ENCODE measurements around the gene TNNC2. TPM values are rescaled to one million over a fixed set of nuclear protein-coding genes. Genes with fewer than 3 reads are reported as not detected.

TNNC2 gene
- polyA plus RNA-seq, 1 donor from 2014 or later: 3.8 TPM

- Histone ChIP-seq H2AFZ (ENCODE audit: low read depth, low read length) (no peak overlapping the region), H3K9ac (ENCODE audit: low read length) (no peak overlapping the region), H3K27me3 (ENCODE audit: insufficient read depth, low read depth, low read length) (no peaks in the 10 kb centered on the region), H3K4me3 (ENCODE audit: low read length) (no peak overlapping the region), H3K9me3 (ENCODE audit: low read length) (no peaks in the 10 kb centered on the region), H3K9me2 (ENCODE audit: insufficient read depth, low read length) (no peaks in the 10 kb centered on the region), H4K20me1 (ENCODE audit: insufficient read depth) (no peaks in the 10 kb centered on the region), H3K27ac (ENCODE audit: low read length) (no peak overlapping the region), H3F3A (ENCODE audit: insufficient read depth, low read length, poor library complexity, severe bottlenecking) (no peaks in the 10 kb centered on the region), H3K79me2 (replicated peaks; ENCODE audit: insufficient read depth, low read length) (peaks cover 13% of the 10 kb centered on the region), H3K4me2 (ENCODE audit: low read length) (no peak overlapping the region), H3K36me3 (ENCODE audit: insufficient read depth, low read length) (no peaks in the 10 kb centered on the region)
- TF ChIP-seq, protein P1, sequence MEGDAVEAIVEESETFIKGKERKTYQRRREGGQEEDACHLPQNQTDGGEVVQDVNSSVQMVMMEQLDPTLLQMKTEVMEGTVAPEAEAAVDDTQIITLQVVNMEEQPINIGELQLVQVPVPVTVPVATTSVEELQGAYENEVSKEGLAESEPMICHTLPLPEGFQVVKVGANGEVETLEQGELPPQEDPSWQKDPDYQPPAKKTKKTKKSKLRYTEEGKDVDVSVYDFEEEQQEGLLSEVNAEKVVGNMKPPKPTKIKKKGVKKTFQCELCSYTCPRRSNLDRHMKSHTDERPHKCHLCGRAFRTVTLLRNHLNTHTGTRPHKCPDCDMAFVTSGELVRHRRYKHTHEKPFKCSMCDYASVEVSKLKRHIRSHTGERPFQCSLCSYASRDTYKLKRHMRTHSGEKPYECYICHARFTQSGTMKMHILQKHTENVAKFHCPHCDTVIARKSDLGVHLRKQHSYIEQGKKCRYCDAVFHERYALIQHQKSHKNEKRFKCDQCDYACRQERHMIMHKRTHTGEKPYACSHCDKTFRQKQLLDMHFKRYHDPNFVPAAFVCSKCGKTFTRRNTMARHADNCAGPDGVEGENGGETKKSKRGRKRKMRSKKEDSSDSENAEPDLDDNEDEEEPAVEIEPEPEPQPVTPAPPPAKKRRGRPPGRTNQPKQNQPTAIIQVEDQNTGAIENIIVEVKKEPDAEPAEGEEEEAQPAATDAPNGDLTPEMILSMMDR (IDR thresholded peaks at IDR 0.05; ENCODE audit: poor library complexity, severe bottlenecking): no peak
- TF ChIP-seq TAF1 (IDR thresholded peaks at IDR 0.05; ENCODE audit: low read depth) (no peak), EP300 (conservative IDR thresholded peaks at IDR 0.05; ENCODE audit: poor library complexity, severe bottlenecking) (no peak), MXI1 (conservative IDR thresholded peaks at IDR 0.05; ENCODE audit: poor library complexity, severe bottlenecking) (no peak), RAD21 (conservative IDR thresholded peaks at IDR 0.05) (no peak), EZH2 (IDR thresholded peaks at IDR 0.05; ENCODE audit: borderline replicate concordance, insufficient read depth, low read length, poor library complexity, severe bottlenecking) (no peak), SMC3 (conservative IDR thresholded peaks at IDR 0.05; ENCODE audit: poor library complexity) (no peak), POLR2AphosphoS5 (IDR thresholded peaks at IDR 0.05) (no peak)
- TF ChIP-seq, protein P2, sequence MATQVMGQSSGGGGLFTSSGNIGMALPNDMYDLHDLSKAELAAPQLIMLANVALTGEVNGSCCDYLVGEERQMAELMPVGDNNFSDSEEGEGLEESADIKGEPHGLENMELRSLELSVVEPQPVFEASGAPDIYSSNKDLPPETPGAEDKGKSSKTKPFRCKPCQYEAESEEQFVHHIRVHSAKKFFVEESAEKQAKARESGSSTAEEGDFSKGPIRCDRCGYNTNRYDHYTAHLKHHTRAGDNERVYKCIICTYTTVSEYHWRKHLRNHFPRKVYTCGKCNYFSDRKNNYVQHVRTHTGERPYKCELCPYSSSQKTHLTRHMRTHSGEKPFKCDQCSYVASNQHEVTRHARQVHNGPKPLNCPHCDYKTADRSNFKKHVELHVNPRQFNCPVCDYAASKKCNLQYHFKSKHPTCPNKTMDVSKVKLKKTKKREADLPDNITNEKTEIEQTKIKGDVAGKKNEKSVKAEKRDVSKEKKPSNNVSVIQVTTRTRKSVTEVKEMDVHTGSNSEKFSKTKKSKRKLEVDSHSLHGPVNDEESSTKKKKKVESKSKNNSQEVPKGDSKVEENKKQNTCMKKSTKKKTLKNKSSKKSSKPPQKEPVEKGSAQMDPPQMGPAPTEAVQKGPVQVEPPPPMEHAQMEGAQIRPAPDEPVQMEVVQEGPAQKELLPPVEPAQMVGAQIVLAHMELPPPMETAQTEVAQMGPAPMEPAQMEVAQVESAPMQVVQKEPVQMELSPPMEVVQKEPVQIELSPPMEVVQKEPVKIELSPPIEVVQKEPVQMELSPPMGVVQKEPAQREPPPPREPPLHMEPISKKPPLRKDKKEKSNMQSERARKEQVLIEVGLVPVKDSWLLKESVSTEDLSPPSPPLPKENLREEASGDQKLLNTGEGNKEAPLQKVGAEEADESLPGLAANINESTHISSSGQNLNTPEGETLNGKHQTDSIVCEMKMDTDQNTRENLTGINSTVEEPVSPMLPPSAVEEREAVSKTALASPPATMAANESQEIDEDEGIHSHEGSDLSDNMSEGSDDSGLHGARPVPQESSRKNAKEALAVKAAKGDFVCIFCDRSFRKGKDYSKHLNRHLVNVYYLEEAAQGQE (IDR thresholded peaks at IDR 0.05; ENCODE audit: borderline replicate concordance): no peak
These were observed 25.2 kb upstream of the TNNC2 start for GRCh38 chr20:45852326-45852725.

DNA sequence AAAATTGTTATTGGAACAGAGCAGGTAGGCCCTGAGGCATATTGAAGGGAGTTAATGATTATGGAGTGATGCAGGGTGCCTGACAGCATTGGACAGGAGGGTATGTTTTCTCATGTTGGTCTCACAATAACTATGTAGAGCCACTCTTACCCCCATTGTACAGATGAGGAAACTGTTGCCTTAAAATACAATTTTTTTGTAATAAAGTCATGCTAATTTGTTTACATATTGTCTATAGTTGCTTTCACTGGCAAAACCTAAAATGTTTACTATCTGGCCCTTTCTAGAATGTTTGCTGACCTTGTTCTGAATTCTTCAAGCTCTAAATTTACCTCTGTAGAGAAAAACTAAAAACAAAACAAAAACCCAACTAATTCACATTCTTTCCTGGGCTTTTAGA, 24.4 kb upstream of the TNNC2 start:
- no peak overlapping the region for H3K9ac ChIP-seq (ENCODE audit: low read length)
- H3K4me2 ChIP-seq (ENCODE audit: low read length): no peak overlapping the region
- H3K79me2 ChIP-seq (replicated peaks; ENCODE audit: insufficient read depth, low read length): peaks cover 9% of the 10 kb centered on the region
- no peak for TF ChIP-seq RAD21 (conservative IDR thresholded peaks at IDR 0.05)
- no peak for TF ChIP-seq EP300 (conservative IDR thresholded peaks at IDR 0.05; ENCODE audit: poor library complexity, severe bottlenecking)
- TF ChIP-seq, protein P2 (IDR thresholded peaks at IDR 0.05; ENCODE audit: borderline replicate concordance): no peak
- TF ChIP-seq TAF1 (IDR thresholded peaks at IDR 0.05; ENCODE audit: low read depth): no peak
- TF ChIP-seq EZH2 (IDR thresholded peaks at IDR 0.05; ENCODE audit: borderline replicate concordance, insufficient read depth, low read length, poor library complexity, severe bottlenecking): no peak
- TF ChIP-seq MXI1 (conservative IDR thresholded peaks at IDR 0.05; ENCODE audit: poor library complexity, severe bottlenecking): no peak
- TF ChIP-seq POLR2AphosphoS5 (IDR thresholded peaks at IDR 0.05): no peak
- TF ChIP-seq, protein P1 (IDR thresholded peaks at IDR 0.05; ENCODE audit: poor library complexity, severe bottlenecking): no peak
- no peak for TF ChIP-seq SMC3 (conservative IDR thresholded peaks at IDR 0.05; ENCODE audit: poor library complexity)
- H3K36me3 ChIP-seq (ENCODE audit: insufficient read depth, low read length): no peaks in the 10 kb centered on the region
- H3K27me3 ChIP-seq (ENCODE audit: insufficient read depth, low read depth, low read length): no peaks in the 10 kb centered on the region
- H4K20me1 ChIP-seq (ENCODE audit: insufficient read depth): no peaks in the 10 kb centered on the region
- H3K9me2 ChIP-seq (ENCODE audit: insufficient read depth, low read length): no peaks in the 10 kb centered on the region
- no peaks in the 10 kb centered on the region for H3K9me3 ChIP-seq (ENCODE audit: low read length)
- no peak overlapping the region for H2AFZ ChIP-seq (ENCODE audit: low read depth, low read length)
- no peaks in the 10 kb centered on the region for H3F3A ChIP-seq (ENCODE audit: insufficient read depth, low read length, poor library complexity, severe bottlenecking)
- H3K4me3 ChIP-seq (ENCODE audit: low read length): no peak overlapping the region
- H3K27ac ChIP-seq (ENCODE audit: low read length): no peak overlapping the region

Data from neural cell (in vitro differentiated cells).